ENCODE data around the gene CCL16. TPM values are rescaled to one million over a fixed set of nuclear protein-coding genes. Genes with fewer than 3 reads are reported as not detected.

The CCL16 gene
- total and polyA plus RNA-seq, 2 experiments from 2014 or later = not detected

GRCh38 chr17:35963663-35964062 lies 17.6 kb downstream of the CCL16 start:
- Histone ChIP-seq H3K27me3 (ENCODE audit: insufficient read depth) (no peaks in the 10 kb centered on the region), H4K20me1 (replicated peaks; ENCODE audit: insufficient read depth) (no peaks in the 10 kb centered on the region), H3K36me3 (ENCODE audit: insufficient read depth) (no peaks in the 10 kb centered on the region), H3K4me3 (no peak overlapping the region), H3K9me2 (ENCODE audit: insufficient read depth) (0 out of 2 replicates have a peak, but pooled peaks cover 4% of the 10 kb centered on the region), H3K27ac (ENCODE audit: low read depth) (no peak overlapping the region), H3K4me2 (no peak overlapping the region), H2AFZ (no peak overlapping the region), H3F3A (replicated peaks; ENCODE audit: low read depth) (no peaks in the 10 kb centered on the region), H3K4me1 (ENCODE audit: insufficient read depth) (no peaks in the 10 kb centered on the region), H3K79me2 (replicated peaks; ENCODE audit: insufficient read depth) (no peaks in the 10 kb centered on the region)
- no peak overlapping the region for H3K27ac Mint-ChIP-seq
- no peak for TF ChIP-seq POLR2AphosphoS5 (IDR thresholded peaks at IDR 0.05; ENCODE audit: low read depth)
- no peak for TF ChIP-seq EZH2phosphoT487 (IDR thresholded peaks at IDR 0.05; ENCODE audit: unreplicated experiment)
- TF ChIP-seq, protein P1, sequence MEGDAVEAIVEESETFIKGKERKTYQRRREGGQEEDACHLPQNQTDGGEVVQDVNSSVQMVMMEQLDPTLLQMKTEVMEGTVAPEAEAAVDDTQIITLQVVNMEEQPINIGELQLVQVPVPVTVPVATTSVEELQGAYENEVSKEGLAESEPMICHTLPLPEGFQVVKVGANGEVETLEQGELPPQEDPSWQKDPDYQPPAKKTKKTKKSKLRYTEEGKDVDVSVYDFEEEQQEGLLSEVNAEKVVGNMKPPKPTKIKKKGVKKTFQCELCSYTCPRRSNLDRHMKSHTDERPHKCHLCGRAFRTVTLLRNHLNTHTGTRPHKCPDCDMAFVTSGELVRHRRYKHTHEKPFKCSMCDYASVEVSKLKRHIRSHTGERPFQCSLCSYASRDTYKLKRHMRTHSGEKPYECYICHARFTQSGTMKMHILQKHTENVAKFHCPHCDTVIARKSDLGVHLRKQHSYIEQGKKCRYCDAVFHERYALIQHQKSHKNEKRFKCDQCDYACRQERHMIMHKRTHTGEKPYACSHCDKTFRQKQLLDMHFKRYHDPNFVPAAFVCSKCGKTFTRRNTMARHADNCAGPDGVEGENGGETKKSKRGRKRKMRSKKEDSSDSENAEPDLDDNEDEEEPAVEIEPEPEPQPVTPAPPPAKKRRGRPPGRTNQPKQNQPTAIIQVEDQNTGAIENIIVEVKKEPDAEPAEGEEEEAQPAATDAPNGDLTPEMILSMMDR (conservative IDR thresholded peaks at IDR 0.05; ENCODE audit: low read depth in 2 of 2) = no peak
- no peak for TF ChIP-seq NANOG (IDR thresholded peaks at IDR 0.05; ENCODE audit: borderline replicate concordance)
- TF ChIP-seq REST (IDR thresholded peaks at IDR 0.05; ENCODE audit: unreplicated experiment) = no peak
- TF ChIP-seq EZH2 (IDR thresholded peaks at IDR 0.05; ENCODE audit: low read depth, unreplicated experiment) = no peak
- no peak for TF ChIP-seq ZNF331 (CRISPR knock-in tag; IDR thresholded peaks at IDR 0.05; ENCODE audit: low read depth)
- TF ChIP-seq, protein P2, sequence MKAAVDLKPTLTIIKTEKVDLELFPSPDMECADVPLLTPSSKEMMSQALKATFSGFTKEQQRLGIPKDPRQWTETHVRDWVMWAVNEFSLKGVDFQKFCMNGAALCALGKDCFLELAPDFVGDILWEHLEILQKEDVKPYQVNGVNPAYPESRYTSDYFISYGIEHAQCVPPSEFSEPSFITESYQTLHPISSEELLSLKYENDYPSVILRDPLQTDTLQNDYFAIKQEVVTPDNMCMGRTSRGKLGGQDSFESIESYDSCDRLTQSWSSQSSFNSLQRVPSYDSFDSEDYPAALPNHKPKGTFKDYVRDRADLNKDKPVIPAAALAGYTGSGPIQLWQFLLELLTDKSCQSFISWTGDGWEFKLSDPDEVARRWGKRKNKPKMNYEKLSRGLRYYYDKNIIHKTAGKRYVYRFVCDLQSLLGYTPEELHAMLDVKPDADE (IDR thresholded peaks at IDR 0.05) = no peak
- no peak for TF ChIP-seq JUNB (IDR thresholded peaks at IDR 0.05; ENCODE audit: unreplicated experiment)
- TF ChIP-seq, protein P3, sequence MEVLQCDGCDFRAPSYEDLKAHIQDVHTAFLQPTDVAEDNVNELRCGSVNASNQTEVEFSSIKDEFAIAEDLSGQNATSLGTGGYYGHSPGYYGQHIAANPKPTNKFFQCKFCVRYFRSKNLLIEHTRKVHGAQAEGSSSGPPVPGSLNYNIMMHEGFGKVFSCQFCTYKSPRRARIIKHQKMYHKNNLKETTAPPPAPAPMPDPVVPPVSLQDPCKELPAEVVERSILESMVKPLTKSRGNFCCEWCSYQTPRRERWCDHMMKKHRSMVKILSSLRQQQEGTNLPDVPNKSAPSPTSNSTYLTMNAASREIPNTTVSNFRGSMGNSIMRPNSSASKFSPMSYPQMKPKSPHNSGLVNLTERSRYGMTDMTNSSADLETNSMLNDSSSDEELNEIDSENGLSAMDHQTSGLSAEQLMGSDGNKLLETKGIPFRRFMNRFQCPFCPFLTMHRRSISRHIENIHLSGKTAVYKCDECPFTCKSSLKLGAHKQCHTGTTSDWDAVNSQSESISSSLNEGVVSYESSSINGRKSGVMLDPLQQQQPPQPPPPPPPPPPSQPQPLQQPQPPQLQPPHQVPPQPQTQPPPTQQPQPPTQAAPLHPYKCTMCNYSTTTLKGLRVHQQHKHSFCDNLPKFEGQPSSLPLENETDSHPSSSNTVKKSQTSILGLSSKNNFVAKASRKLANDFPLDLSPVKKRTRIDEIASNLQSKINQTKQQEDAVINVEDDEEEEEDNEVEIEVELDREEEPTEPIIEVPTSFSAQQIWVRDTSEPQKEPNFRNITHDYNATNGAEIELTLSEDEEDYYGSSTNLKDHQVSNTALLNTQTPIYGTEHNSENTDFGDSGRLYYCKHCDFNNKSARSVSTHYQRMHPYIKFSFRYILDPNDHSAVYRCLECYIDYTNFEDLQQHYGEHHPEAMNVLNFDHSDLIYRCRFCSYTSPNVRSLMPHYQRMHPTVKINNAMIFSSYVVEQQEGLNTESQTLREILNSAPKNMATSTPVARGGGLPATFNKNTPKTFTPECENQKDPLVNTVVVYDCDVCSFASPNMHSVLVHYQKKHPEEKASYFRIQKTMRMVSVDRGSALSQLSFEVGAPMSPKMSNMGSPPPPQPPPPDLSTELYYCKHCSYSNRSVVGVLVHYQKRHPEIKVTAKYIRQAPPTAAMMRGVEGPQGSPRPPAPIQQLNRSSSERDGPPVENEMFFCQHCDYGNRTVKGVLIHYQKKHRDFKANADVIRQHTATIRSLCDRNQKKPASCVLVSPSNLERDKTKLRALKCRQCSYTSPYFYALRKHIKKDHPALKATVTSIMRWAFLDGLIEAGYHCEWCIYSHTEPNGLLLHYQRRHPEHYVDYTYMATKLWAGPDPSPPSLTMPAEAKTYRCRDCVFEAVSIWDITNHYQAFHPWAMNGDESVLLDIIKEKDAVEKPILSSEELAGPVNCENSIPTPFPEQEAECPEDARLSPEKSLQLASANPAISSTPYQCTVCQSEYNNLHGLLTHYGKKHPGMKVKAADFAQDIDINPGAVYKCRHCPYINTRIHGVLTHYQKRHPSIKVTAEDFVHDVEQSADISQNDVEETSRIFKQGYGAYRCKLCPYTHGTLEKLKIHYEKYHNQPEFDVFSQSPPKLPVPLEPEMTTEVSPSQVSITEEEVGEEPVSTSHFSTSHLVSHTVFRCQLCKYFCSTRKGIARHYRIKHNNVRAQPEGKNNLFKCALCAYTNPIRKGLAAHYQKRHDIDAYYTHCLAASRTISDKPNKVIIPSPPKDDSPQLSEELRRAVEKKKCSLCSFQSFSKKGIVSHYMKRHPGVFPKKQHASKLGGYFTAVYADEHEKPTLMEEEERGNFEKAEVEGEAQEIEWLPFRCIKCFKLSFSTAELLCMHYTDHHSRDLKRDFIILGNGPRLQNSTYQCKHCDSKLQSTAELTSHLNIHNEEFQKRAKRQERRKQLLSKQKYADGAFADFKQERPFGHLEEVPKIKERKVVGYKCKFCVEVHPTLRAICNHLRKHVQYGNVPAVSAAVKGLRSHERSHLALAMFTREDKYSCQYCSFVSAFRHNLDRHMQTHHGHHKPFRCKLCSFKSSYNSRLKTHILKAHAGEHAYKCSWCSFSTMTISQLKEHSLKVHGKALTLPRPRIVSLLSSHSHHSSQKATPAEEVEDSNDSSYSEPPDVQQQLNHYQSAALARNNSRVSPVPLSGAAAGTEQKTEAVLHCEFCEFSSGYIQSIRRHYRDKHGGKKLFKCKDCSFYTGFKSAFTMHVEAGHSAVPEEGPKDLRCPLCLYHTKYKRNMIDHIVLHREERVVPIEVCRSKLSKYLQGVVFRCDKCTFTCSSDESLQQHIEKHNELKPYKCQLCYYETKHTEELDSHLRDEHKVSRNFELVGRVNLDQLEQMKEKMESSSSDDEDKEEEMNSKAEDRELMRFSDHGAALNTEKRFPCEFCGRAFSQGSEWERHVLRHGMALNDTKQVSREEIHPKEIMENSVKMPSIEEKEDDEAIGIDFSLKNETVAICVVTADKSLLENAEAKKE (CRISPR knock-in tag; IDR thresholded peaks at IDR 0.05) = no peak
- TF ChIP-seq STAT1 (IDR thresholded peaks at IDR 0.05; ENCODE audit: unreplicated experiment) = no peak
- no peak for TF ChIP-seq ZNF114 (CRISPR knock-in tag; IDR thresholded peaks at IDR 0.05)
- TF ChIP-seq CREB1 (CRISPR knock-in tag; IDR thresholded peaks at IDR 0.05; ENCODE audit: low read depth) = no peak
- no peaks in the 10 kb centered on the region for H3K36me3 Mint-ChIP-seq (ENCODE audit: low read depth)
- H3K27me3 Mint-ChIP-seq (ENCODE audit: insufficient read depth, low read depth, poor library complexity) = peaks cover 2% of the 10 kb centered on the region
- no peak for ATAC-seq
- DNase-seq (ENCODE audit: low spot score) = no peak
- no peak overlapping the region for H3K4me3 Mint-ChIP-seq
- H3K4me1 Mint-ChIP-seq = no peaks in the 10 kb centered on the region
- no peaks in the 10 kb centered on the region for H3K9me3 Mint-ChIP-seq
